ENCODE measurements around the gene CCDC92B. TPM values are rescaled to one million over a fixed set of nuclear protein-coding genes. Genes with fewer than 3 reads are reported as not detected.

The CCDC92B gene
- total RNA-seq, 2 donors from 2014 or later, result 0.13 to 0.37 TPM

- Mint-ChIP-seq H3K4me1 (peaks cover 34% of the 10 kb centered on the region), H3K4me3 (peak overlapping the region; percentile 90), H3K27me3 (no peaks in the 10 kb centered on the region), H3K27ac (peak overlapping the region; percentile 81), H3K36me3 (ENCODE audit: low read depth) (no peaks in the 10 kb centered on the region)
- DNase-seq, result no peak
- ATAC-seq, result no peak
- no peaks in the 10 kb centered on the region for H3K9me3 ChIP-seq (ENCODE audit: control insufficient read depth, low read length, poor library complexity, severe bottlenecking)
Observed at GRCh38 chr17:2710071-2710802, 39.2 kb downstream of the CCDC92B start.

GRCh38 chr17:2709183-2709661, 40.2 kb downstream of the CCDC92B start:
- Mint-ChIP-seq H3K4me1 (peaks cover 38% of the 10 kb centered on the region), H3K4me3 (peak overlapping the region; percentile 90), H3K27me3 (no peaks in the 10 kb centered on the region), H3K27ac (peak overlapping the region; percentile 81), H3K36me3 (ENCODE audit: low read depth) (no peaks in the 10 kb centered on the region)
- no peaks in the 10 kb centered on the region for H3K9me3 ChIP-seq (ENCODE audit: control insufficient read depth, low read length, poor library complexity, severe bottlenecking)
- DNase-seq, result no peak
- ATAC-seq, result no peak

- H3K4me3 Mint-ChIP-seq, result peak overlapping the region; percentile 90
- H3K27ac Mint-ChIP-seq, result peak overlapping the region; percentile 81
- H3K9me3 ChIP-seq (ENCODE audit: control insufficient read depth, low read length, poor library complexity, severe bottlenecking), result no peaks in the 10 kb centered on the region
- H3K27me3 Mint-ChIP-seq, result no peaks in the 10 kb centered on the region
- ATAC-seq (no peak), DNase-seq (no peak)
- no peaks in the 10 kb centered on the region for H3K36me3 Mint-ChIP-seq (ENCODE audit: low read depth)
- peaks cover 38% of the 10 kb centered on the region for H3K4me1 Mint-ChIP-seq
Observed at GRCh38 chr17:2708585-2709182, 40.8 kb downstream of the CCDC92B start.

- no peaks in the 10 kb centered on the region for H3K9me3 ChIP-seq (ENCODE audit: control insufficient read depth, low read length, poor library complexity, severe bottlenecking)
- ATAC-seq (no peak), DNase-seq (no peak)
- Mint-ChIP-seq H3K36me3 (ENCODE audit: low read depth) (no peaks in the 10 kb centered on the region), H3K27ac (peak overlapping the region; percentile 57), H3K27me3 (no peaks in the 10 kb centered on the region), H3K4me1 (peaks cover 38% of the 10 kb centered on the region), H3K4me3 (no peak overlapping the region)
Observed at GRCh38 chr17:2707721-2708584, 41.5 kb downstream of the CCDC92B start.

- Mint-ChIP-seq H3K36me3 (ENCODE audit: low read depth) (no peaks in the 10 kb centered on the region), H3K4me3 (no peak overlapping the region), H3K4me1 (peaks cover 35% of the 10 kb centered on the region), H3K27ac (peak overlapping the region; percentile 67), H3K27me3 (no peaks in the 10 kb centered on the region)
- H3K9me3 ChIP-seq (ENCODE audit: control insufficient read depth, low read length, poor library complexity, severe bottlenecking), result no peaks in the 10 kb centered on the region
- no peak for DNase-seq
- no peak for ATAC-seq
Observed at GRCh38 chr17:2706911-2707510, 42.4 kb downstream of the CCDC92B start.

GRCh38 chr17:2705888-2706795, 43.3 kb downstream of the CCDC92B start:
- H3K27ac Mint-ChIP-seq, result peak overlapping the region; percentile 67
- no peak overlapping the region for H3K4me3 Mint-ChIP-seq
- H3K4me1 Mint-ChIP-seq, result peaks cover 34% of the 10 kb centered on the region
- no peaks in the 10 kb centered on the region for H3K27me3 Mint-ChIP-seq
- ATAC-seq (no peak), DNase-seq (no peak)
- no peaks in the 10 kb centered on the region for H3K9me3 ChIP-seq (ENCODE audit: control insufficient read depth, low read length, poor library complexity, severe bottlenecking)
- H3K36me3 Mint-ChIP-seq (ENCODE audit: low read depth), result no peaks in the 10 kb centered on the region

- no peak for DNase-seq
- no peaks in the 10 kb centered on the region for H3K9me3 ChIP-seq (ENCODE audit: control insufficient read depth, low read length, poor library complexity, severe bottlenecking)
- peaks cover 29% of the 10 kb centered on the region for H3K4me1 Mint-ChIP-seq
- H3K36me3 Mint-ChIP-seq (ENCODE audit: low read depth), result no peaks in the 10 kb centered on the region
- H3K27ac Mint-ChIP-seq, result no peak overlapping the region
- H3K27me3 Mint-ChIP-seq, result no peaks in the 10 kb centered on the region
- ATAC-seq, result no peak
- H3K4me3 Mint-ChIP-seq, result peak overlapping the region; percentile 19
Observed at GRCh38 chr17:2705263-2705662, 44.2 kb downstream of the CCDC92B start.

DNA sequence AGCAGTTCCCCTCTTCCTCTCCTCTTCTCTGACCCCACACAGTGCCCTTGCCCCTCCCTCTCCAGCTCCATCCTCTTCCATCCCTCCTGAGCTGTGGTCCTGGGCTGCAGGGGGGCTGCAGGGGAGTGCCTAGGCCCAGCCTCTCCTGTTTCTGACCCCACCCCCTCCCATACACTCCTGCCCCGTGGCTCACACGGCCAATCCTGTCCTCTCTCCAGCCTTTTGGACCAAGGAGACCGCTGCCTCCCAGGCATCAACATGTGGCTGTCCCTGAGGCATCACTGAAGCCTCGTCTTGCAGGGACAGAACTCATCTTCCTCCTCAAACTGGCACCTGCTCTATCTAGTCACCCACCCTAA, 44.6 kb downstream of the CCDC92B start:
- DNase-seq, result no peak
- ATAC-seq, result no peak
- Mint-ChIP-seq H3K4me3 (peak overlapping the region; percentile 19), H3K4me1 (peaks cover 25% of the 10 kb centered on the region), H3K27me3 (no peaks in the 10 kb centered on the region), H3K27ac (no peak overlapping the region), H3K36me3 (ENCODE audit: low read depth) (no peaks in the 10 kb centered on the region)
- no peaks in the 10 kb centered on the region for H3K9me3 ChIP-seq (ENCODE audit: control insufficient read depth, low read length, poor library complexity, severe bottlenecking)

GRCh38 chr17:2704031-2704889, 45.2 kb downstream of the CCDC92B start:
- DNase-seq (no peak), ATAC-seq (no peak)
- Mint-ChIP-seq H3K36me3 (ENCODE audit: low read depth) (no peaks in the 10 kb centered on the region), H3K4me1 (peaks cover 19% of the 10 kb centered on the region), H3K27me3 (no peaks in the 10 kb centered on the region), H3K4me3 (no peak overlapping the region), H3K27ac (no peak overlapping the region)
- no peaks in the 10 kb centered on the region for H3K9me3 ChIP-seq (ENCODE audit: control insufficient read depth, low read length, poor library complexity, severe bottlenecking)

- no peak for ATAC-seq
- Mint-ChIP-seq H3K27me3 (no peaks in the 10 kb centered on the region), H3K27ac (no peak overlapping the region), H3K36me3 (ENCODE audit: low read depth) (no peaks in the 10 kb centered on the region), H3K4me3 (no peak overlapping the region), H3K4me1 (peaks cover 13% of the 10 kb centered on the region)
- DNase-seq, result no peak
- no peaks in the 10 kb centered on the region for H3K9me3 ChIP-seq (ENCODE audit: control insufficient read depth, low read length, poor library complexity, severe bottlenecking)
Observed at GRCh38 chr17:2703606-2704005, 45.8 kb downstream of the CCDC92B start.

- H3K27ac Mint-ChIP-seq, result no peak overlapping the region
- H3K4me3 Mint-ChIP-seq, result no peak overlapping the region
- H3K36me3 Mint-ChIP-seq (ENCODE audit: low read depth), result no peaks in the 10 kb centered on the region
- ATAC-seq (no peak), DNase-seq (no peak)
- peaks cover 10% of the 10 kb centered on the region for H3K4me1 Mint-ChIP-seq
- no peaks in the 10 kb centered on the region for H3K9me3 ChIP-seq (ENCODE audit: control insufficient read depth, low read length, poor library complexity, severe bottlenecking)
- H3K27me3 Mint-ChIP-seq, result no peaks in the 10 kb centered on the region
Observed at GRCh38 chr17:2703181-2703580, 46.3 kb downstream of the CCDC92B start.
